ENCODE measurements around the gene HABP4.

HABP4 gene

GRCh38 chr9:96523374-96523773 is 73.4 kb downstream of the HABP4 start:
- no peak for DNase-seq

- DNase-seq: peak; percentile 30
Measured at GRCh38 chr9:96524045-96524444, 74.1 kb downstream of the HABP4 start.

GRCh38 chr9:96524764-96525163 is 74.8 kb downstream of the HABP4 start:
- DNase-seq: no peak

GRCh38 chr9:96532173-96532572 is 82.2 kb downstream of the HABP4 start:
- no peak for DNase-seq

GRCh38 chr9:96540106-96540505 is 90.1 kb downstream of the HABP4 start:
- no peak for DNase-seq

All from fibroblast of skin of back (primary cell).